Gastrocnemius medialis (tissue), 4 donors: Measurements from ENCODE around the gene TXNIP. TPM values are rescaled to one million over a fixed set of nuclear protein-coding genes. Genes with fewer than 3 reads are reported as not detected.

Experiments
- ATAC-seq, 2 donors: fragments of 150-250 bp; one replicate each; pipeline ENCODE4 v1.9.1; 2016
- DNase-seq, 2 donors: peaks; one replicate each; pipeline ENCODE4 v3.0.0-alpha.2; 2019
- H3K27ac ChIP-seq, 4 donors: fragments of 200-600 bp; sonication (generic); 1 replicate in 1 of 4; 2 replicates in 3 of 4; pipeline ENCODE4 v1.5.1; 2016 to 2018; ENCODE audit warnings: mild to moderate bottlenecking in 2 of 4, moderate library complexity in 1 of 4
- H3K27me3 ChIP-seq, 3 donors: fragments of 200-600 bp; sonication (generic) in 2 of 3; 1 replicate in 1 of 3; 2 replicates in 2 of 3; pipeline versions ENCODE4 v1.5.1 to v1.6.0; 2016 to 2019; ENCODE audit warnings: mild to moderate bottlenecking in 1 of 3, moderate library complexity in 1 of 3
- H3K36me3 ChIP-seq, 2 donors: fragments of 200-600 bp; sonication (generic) in 1 of 2; one replicate each; pipeline ENCODE4 v1.5.1; 2017 to 2018
- H3K4me1 ChIP-seq, 2 donors: fragments of 200-600 bp; sonication (generic) in 1 of 2; one replicate each; pipeline ENCODE4 v1.5.1; 2016 to 2017; ENCODE audit warnings: mild to moderate bottlenecking in 2 of 2
- H3K4me3 ChIP-seq, 4 donors: fragments of 200-600 bp; sonication (generic) in 3 of 4; 1 replicate in 1 of 4; 2 replicates in 3 of 4; pipeline ENCODE4 v1.5.1; 2016 to 2019; ENCODE audit warnings: mild to moderate bottlenecking in 2 of 4
- H3K9me3 ChIP-seq, 3 donors: fragments of 200-600 bp; sonication (generic) in 2 of 3; 1 replicate in 1 of 3; 2 replicates in 2 of 3; pipeline ENCODE4 v1.5.1; 2016 to 2019
- CTCF ChIP-seq, 5 experiments: fragments of 450-650 bp in 3 of 5; fragments of 200-600 bp in 2 of 5; sonication (generic) in 2 of 5; IDR thresholded peaks in 4 of 5; conservative IDR thresholded peaks in 1 of 5; 1 replicate in 4 of 5; 2 replicates in 1 of 5; pipeline ENCODE4 v1.5.1; 2016 to 2019; ENCODE audit warnings: antibody characterized with exemption in 5 of 5, mild to moderate bottlenecking in 3 of 5, moderate library complexity in 3 of 5
- POLR2A ChIP-seq, 2 donors: fragments of 450-650 bp; IDR thresholded peaks; one replicate each; pipeline ENCODE4 v1.6.1; 2017; ENCODE audit warnings: antibody characterized with exemption in 2 of 2, mild to moderate bottlenecking in 2 of 2, moderate library complexity in 2 of 2
- in situ Hi-C, 4 donors: fragments of 200-750 bp; cut with MboI; loops; one replicate each; pipeline versions ENCODE4 v1.15.0 to v1.8.0; 2017; ENCODE audit warnings: low sequenced_read_pairs in 4 of 4
- intact Hi-C: fragments of 100-400 bp; cut with DNase I; formaldehyde crosslinking; loops from one replicate; pipeline ENCODE4 v1.15.1; 2023; ENCODE audit warnings: low total_unique reads
- total RNA-seq, 4 donors: library from RNA; depleted of rRNA; stranded (reverse); fragments of >200 nt; gene quantifications; one replicate each; pipeline versions ENCODE4 v1.1.0 to v1.2.3, GENCODE V29; 2016

The TXNIP gene
- total RNA-seq, 4 donors from 2014 or later = 1,815 to 2,839 (median 2,202) TPM

DNA sequence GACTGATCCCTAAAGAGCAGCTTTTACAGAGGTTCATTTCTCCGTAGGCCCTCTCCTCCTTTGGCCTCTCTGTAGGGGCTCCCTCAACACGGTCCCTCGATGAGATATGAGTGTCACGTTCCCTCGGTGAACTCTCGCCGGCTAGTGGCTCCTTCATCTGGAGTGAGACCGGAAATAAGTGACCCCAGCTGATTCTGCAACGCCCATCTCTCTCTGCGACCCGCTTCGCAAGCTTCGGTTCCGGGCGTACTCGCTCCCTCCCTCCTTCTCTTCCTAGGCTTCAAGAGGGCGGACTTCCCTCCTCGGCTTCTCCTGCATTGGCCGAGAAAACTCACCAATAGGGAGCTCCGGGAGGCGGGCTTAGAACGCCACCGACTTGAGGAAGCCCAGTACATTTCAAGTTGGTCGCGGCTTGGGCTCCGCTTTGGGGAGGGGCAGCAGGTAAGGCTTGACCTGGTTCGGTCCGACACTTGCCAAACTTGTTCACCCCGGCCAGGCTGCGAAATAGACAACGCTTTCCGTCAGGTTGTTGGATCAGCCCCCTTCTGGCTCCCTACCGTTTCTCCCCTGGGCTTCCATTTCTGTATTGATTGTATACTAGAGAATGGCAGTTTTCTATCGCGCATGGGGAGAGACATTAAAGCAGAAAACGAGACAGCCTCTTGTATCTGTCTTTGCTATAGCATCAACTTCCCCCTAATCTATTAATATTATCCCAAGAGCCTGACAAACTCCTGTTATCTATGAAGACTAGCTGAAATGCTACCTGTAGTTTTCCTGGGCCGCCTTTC lies 31.9 kb downstream of the TXNIP start, which contains the start of the genes ANKRD34A and POLR3GL:
Gene ANKRD34A, minus strand, starts transcription at position 248 of the 791 bp plus-strand sequence. CDS start 2,816 bp downstream, outside the sequence.
Gene POLR3GL, plus strand, starts transcription at position 363 of the 791 bp plus-strand sequence. CDS start 10,176 bp downstream, outside the sequence.
- Histone ChIP-seq H3K27ac (peak within 1 kb of the TSS; percentile 88 to 99 (median 96)), H3K4me3 (peak within 1 kb of the TSS; percentile 67 to 82 (median 73)), H3K4me1 (peaks cover 26 to 31% of the 10 kb centered on the region in 2 donors), H3K27me3 (no peaks in the 10 kb centered on the region), H3K36me3 (peaks cover 0 to 6% of the 10 kb centered on the region in 2 donors), H3K9me3 (no peaks in the 10 kb centered on the region)
- TF ChIP-seq POLR2A (IDR thresholded peaks at IDR 0.05) (peak; percentile 91 to 97), CTCF (IDR thresholded peaks at IDR 0.05 in 4 of 5, conservative IDR thresholded peaks at IDR 0.05 in 1 of 5) (no peak)
- ATAC-seq = peak; percentile 81 to 88
- DNase-seq = peak; percentile 97
- intact Hi-C loops (loop anchor here (2.0 kb wide), 2 partner anchors 14 to 72 kb away; no protein-coding TSS in a partner anchor), in situ Hi-C loops (no loop called here)

GRCh38 chr1:145963265-145964019 lies 32.9 kb downstream of the TXNIP start:
- peak overlapping the region; percentile 88 to 99 (median 96) for H3K27ac ChIP-seq
- intact Hi-C loops = loop anchor here (2.0 kb wide), 3 partner anchors 15 to 71 kb away; partner anchors contain the start of gene PEX11B
- peaks cover 36 to 42% of the 10 kb centered on the region in 2 donors for H3K4me1 ChIP-seq
- H3K36me3 ChIP-seq = peaks cover 0 to 6% of the 10 kb centered on the region in 2 donors
- no peak for DNase-seq
- no peaks in the 10 kb centered on the region for H3K9me3 ChIP-seq
- H3K4me3 ChIP-seq = peak overlapping the region; percentile 69 to 82 (median 73)
- H3K27me3 ChIP-seq = no peaks in the 10 kb centered on the region
- no peak for TF ChIP-seq CTCF (IDR thresholded peaks at IDR 0.05 in 4 of 5, conservative IDR thresholded peaks at IDR 0.05 in 1 of 5)
- TF ChIP-seq POLR2A (IDR thresholded peaks at IDR 0.05) = no peak
- ATAC-seq = no peak
- in situ Hi-C loops = no loop called here

DNA sequence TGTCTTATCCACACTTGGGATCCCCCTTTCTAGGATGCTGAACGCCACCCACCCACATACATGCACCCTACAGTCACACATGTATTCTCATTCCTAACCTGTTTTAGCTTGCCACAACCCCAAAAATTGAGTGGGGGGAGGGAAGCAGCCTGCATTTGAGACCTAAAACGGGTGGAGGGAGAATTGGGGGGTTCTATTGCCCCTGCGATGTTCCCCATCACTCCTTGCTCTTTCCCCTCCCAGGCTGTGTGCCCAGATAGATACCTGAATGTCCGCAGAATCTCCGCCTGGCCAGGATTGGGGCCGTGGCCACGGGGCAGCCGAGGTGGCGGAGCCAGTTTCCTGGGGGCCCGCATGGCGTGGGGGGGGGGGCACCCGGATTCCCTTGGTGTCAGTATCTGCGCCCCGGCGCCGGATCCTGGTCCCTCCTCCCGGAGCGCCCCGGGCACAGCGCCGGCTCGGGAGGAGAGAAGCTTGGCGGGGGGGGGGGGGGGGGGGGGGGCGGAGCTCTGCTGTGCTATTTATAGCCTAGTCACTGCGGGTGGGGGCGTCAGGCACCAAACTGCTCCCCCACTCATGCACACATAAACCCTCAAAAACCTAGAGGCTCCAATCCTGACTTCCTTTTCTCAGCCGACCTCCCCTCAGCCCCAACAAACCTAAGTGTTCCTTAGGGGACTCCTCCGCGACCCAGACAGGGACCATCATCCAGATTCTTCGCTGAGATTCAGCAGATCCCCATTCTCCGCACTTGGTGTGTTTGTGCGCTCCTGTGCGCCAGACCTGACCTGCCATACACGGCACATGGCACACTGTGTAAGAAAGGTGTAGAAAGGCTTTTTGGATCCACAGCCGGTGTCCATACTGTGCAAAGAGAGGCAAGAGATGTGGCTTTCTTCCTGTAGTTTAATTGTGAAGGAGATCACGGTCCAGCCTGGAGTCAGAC lies 33.9 kb downstream of the TXNIP start:
- in situ Hi-C loops = no loop called here

More for the DNA sequence above, 33.9 kb downstream of the TXNIP start:
- Histone ChIP-seq H3K36me3 (peaks cover 0 to 3% of the 10 kb centered on the region in 2 donors), H3K27ac (peak overlapping the region; percentile 88 to 99 (median 96)), H3K27me3 (no peaks in the 10 kb centered on the region), H3K4me1 (peaks cover 41 to 45% of the 10 kb centered on the region in 2 donors), H3K4me3 (peak overlapping the region; percentile 69 to 82 (median 73)), H3K9me3 (no peaks in the 10 kb centered on the region)
- intact Hi-C loops = loop anchor here (2.0 kb wide), 1 partner anchor 44 kb away; the partner anchor contains the start of gene PEX11B
- no peak for TF ChIP-seq CTCF (IDR thresholded peaks at IDR 0.05 in 4 of 5, conservative IDR thresholded peaks at IDR 0.05 in 1 of 5)
- TF ChIP-seq POLR2A (IDR thresholded peaks at IDR 0.05) = peak; percentile 51 to 55
- DNase-seq = peak in 1 of 2 donors; percentile 64
- peak in 1 of 2 donors; percentile 9 for ATAC-seq
